Activated CD4-positive, alpha-beta memory T cell treated with anti-CD3 and anti-CD28 coated beads, Interleukin-2, amount 10 ng/mL, durations not matched to agents 7 days and 5 days (primary cell): ENCODE data around the gene RAD51B. TPM values are rescaled to one million over a fixed set of nuclear protein-coding genes. Genes with fewer than 3 reads are reported as not detected.

Experiments used
- CTCF ChIA-PET: fragments of 350-600 bp; sonication (Branson Sonifier 250); formaldehyde crosslinking; loops from one replicate; lab custom pipeline; 2021; ENCODE audit warnings: antibody characterized with exemption, inconsistent platforms; lab: Charles Lee
- POLR2A ChIA-PET: fragments of 350-600 bp; sonication (Branson Sonifier 250); formaldehyde crosslinking; loops from one replicate; lab custom pipeline; 2021; ENCODE audit warnings: antibody characterized with exemption; lab: Charles Lee
- DNase-seq: peaks from one replicate; pipeline ENCODE4 v3.0.0-alpha.2; 2020
- H3K27ac Mint-ChIP-seq: one replicate; pipeline ENCODE4 v1.8.0; 2021; ENCODE audit warnings: mild to moderate bottlenecking, mixed read lengths
- H3K27me3 Mint-ChIP-seq: one replicate; pipeline ENCODE4 v1.8.0; 2021; ENCODE audit warnings: mixed read lengths
- H3K36me3 Mint-ChIP-seq: one replicate; pipeline ENCODE4 v1.8.0; 2021; ENCODE audit warnings: low read depth, mixed read lengths
- H3K4me1 Mint-ChIP-seq: one replicate; pipeline ENCODE4 v1.8.0; 2021; ENCODE audit warnings: mixed read lengths
- H3K4me3 Mint-ChIP-seq: one replicate; pipeline ENCODE4 v1.8.0; 2021; ENCODE audit warnings: mild to moderate bottlenecking, mixed read lengths
- H3K9me3 Mint-ChIP-seq: one replicate; pipeline ENCODE4 v1.8.0; 2021; ENCODE audit warnings: mixed read lengths
- total RNA-seq, 2 experiments: library from RNA; stranded (reverse); gene quantifications; one replicate each; pipeline ENCODE4 v1.2.3, GENCODE V29; 2021

Gene RAD51B
- total RNA-seq, 2 experiments from 2014 or later: 33.1 to 40.8 TPM

DNA sequence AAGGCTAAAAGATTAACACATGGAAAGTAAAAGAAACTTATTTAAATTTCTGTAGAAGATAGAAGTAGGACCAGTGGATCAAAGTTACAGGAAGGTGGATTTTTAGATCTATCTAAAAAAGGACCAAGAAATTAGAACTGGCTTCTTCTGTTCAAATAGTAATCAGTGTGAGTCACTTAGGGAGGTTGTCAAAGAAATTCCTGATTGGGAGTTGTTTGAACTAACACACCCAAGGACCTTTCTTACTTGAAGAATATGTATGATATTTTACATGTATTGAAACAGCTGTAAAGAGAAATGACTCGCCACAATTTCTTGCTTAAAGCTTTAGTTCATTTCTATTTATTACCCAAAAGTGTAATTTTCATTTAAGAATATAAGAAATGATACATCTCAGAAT lies 256.9 kb downstream of the RAD51B start:
- Mint-ChIP-seq H3K27me3 (no peaks in the 10 kb centered on the region), H3K27ac (no peak overlapping the region), H3K4me3 (no peak overlapping the region), H3K9me3 (peaks cover 19% of the 10 kb centered on the region), H3K4me1 (no peaks in the 10 kb centered on the region), H3K36me3 (peaks cover 5% of the 10 kb centered on the region)
- CTCF ChIA-PET: no interaction called here
- DNase-seq: no peak
- POLR2A ChIA-PET: no interaction called here

DNA sequence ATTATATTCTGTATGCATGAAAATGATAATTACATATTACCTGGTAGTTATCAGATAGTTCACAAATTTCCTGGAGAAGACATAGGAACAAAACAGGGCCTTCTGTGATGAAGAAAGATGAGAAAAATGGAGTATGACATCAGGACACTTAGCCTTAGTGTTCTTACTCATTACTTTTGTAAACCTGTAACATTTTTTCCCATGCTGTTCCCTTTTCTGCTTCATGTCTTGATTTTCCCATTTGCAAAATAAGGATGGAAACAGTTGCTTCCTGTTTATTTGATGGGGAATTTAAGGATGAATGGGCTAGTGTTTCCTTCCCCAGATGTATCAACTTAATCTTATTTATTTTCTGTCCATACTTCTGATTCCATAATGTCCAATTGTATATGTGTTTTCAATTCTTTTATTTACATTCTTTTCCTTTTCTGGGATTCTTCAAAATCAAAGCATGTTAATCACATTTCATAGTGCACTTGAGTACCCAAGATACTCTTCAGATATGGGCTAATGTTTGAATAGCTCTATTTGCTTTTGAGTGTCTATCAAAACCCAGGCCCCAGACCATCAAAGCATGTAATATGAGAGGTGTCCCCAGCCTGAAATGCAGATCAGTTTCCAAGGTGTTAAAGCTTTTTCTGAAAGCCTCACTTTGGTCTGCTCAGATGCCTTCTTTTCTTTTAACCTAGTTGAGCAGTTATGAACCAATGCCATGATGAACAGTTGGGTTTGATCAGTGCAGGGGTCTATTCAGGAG lies 260.5 kb downstream of the RAD51B start:
- ChIA-PET POLR2A (no interaction called here), CTCF (no interaction called here)
- DNase-seq: no peak
- H3K9me3 Mint-ChIP-seq: no peaks in the 10 kb centered on the region
- H3K36me3 Mint-ChIP-seq: no peaks in the 10 kb centered on the region
- no peak overlapping the region for H3K27ac Mint-ChIP-seq
- no peaks in the 10 kb centered on the region for H3K27me3 Mint-ChIP-seq
- H3K4me3 Mint-ChIP-seq: no peak overlapping the region
- no peaks in the 10 kb centered on the region for H3K4me1 Mint-ChIP-seq

DNA sequence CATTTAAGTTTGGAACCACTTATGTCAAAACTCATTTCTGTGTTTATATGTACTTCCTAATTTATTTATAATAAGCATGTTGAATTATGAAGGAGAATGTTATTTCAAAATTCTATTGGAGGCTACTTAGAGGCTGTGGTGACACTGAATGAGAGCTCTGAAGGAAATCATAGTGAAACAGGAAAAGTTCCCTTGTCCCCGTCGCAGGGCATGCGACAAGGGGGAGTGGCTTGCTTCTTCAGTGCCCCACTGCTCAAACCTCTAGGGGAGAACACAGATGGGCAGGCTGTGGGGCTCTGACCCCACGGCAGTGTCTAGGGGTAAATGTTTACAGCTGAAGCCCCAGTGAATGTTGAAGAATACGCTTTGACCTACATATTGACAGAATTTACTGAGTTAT lies 261.9 kb downstream of the RAD51B start:
- no peaks in the 10 kb centered on the region for H3K36me3 Mint-ChIP-seq
- no peaks in the 10 kb centered on the region for H3K9me3 Mint-ChIP-seq
- no peak overlapping the region for H3K4me3 Mint-ChIP-seq
- POLR2A ChIA-PET: no interaction called here
- CTCF ChIA-PET: no interaction called here
- no peak overlapping the region for H3K27ac Mint-ChIP-seq
- H3K4me1 Mint-ChIP-seq: no peaks in the 10 kb centered on the region
- H3K27me3 Mint-ChIP-seq: no peaks in the 10 kb centered on the region
- DNase-seq: no peak

DNA sequence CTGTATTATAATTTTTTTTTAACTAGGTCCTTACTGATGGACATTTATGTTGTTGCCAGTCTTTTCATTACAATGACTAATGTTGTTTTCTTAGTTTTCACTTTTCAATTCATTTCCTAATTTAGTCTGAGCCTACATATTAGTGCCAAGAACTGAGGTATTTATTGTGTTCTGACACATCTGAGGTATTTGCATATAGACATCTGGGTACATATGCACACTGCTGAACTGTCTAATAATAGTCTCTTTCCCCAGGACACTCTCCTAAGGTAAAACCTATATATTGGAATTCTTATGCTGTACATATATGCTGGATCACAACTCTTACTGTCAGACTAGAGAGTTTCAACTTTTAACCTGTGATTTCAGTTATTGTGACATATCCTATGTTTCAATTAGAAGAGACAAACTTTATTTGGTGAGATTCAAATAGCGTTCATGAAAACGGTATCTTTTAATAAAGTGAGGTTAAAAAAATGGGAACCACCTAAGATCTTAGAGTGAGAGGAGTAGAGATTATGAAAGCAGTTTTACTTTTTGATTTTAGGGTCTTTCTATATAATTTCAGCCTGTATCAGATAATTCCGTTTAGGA lies 263.2 kb downstream of the RAD51B start:
- no peaks in the 10 kb centered on the region for H3K27me3 Mint-ChIP-seq
- CTCF ChIA-PET: no interaction called here
- no peaks in the 10 kb centered on the region for H3K9me3 Mint-ChIP-seq
- DNase-seq: no peak
- no peaks in the 10 kb centered on the region for H3K36me3 Mint-ChIP-seq
- H3K4me3 Mint-ChIP-seq: no peak overlapping the region
- POLR2A ChIA-PET: no interaction called here
- H3K27ac Mint-ChIP-seq: no peak overlapping the region
- no peaks in the 10 kb centered on the region for H3K4me1 Mint-ChIP-seq

DNA sequence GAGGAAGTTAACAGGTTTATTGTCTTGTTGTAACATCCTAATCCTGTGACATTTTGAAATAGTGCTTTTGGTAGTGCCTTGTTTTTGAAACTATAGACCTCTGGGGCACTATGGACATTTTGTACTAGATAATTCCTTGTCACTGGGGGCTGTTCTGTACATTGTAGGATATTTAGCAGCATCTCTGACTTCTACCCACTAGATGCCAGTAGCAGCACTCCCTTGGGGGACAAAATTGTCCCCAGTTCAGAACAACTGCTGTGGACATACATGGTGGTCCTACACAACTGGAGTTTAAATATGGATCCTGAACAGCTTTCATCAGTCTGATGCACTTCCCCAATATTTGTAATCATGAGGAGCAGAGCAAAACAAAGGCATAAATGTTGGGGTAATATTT lies 264.7 kb downstream of the RAD51B start:
- CTCF ChIA-PET: no interaction called here
- Mint-ChIP-seq H3K36me3 (no peaks in the 10 kb centered on the region), H3K4me1 (no peaks in the 10 kb centered on the region), H3K4me3 (no peak overlapping the region), H3K9me3 (no peaks in the 10 kb centered on the region), H3K27ac (no peak overlapping the region), H3K27me3 (no peaks in the 10 kb centered on the region)
- no peak for DNase-seq
- POLR2A ChIA-PET: no interaction called here

DNA sequence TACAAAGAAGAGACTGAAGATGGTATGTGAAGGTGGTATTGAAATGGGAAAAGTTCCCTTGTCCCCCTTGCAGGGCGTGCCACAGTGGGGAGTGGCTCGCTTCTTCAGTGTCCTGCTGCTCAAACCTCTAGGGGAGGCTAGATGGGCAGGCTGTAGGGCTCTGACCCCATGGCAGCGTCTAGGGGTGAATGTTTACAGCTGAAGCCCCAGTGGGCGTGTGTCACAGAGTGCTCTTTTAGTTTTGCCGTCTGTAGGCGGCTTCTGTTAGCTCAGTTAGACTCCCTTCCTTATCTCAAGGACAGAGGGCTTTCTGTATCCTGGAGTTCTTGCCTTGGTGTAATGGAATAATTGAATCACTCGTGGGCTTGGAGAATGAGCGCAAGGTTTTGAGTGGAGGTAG lies 266.2 kb downstream of the RAD51B start:
- no peak for DNase-seq
- ChIA-PET CTCF (no interaction called here), POLR2A (no interaction called here)
- Mint-ChIP-seq H3K27ac (no peak overlapping the region), H3K27me3 (no peaks in the 10 kb centered on the region), H3K4me1 (no peaks in the 10 kb centered on the region), H3K36me3 (no peaks in the 10 kb centered on the region), H3K4me3 (no peak overlapping the region), H3K9me3 (no peaks in the 10 kb centered on the region)

DNA sequence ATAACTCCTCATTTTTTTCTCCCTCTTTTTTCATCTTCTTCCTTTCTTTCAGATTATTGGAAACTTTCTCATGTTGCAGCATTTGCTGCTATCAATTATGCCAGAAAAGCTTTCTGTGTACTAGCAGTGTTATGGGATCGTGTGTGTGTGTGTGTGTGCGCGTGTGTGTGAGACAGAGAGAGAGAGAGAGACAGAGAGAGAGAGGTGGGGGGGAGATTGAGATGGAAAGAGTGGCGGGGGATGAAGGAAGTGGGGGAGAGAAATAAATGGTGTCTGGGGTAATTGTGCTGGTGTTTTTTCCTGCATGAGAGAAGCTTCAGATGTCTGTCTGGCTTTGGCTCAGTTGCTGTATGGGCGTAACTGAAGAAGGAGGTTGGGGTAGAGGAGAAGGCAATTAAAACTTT lies 268.9 kb downstream of the RAD51B start:
- CTCF ChIA-PET: no interaction called here
- no peaks in the 10 kb centered on the region for H3K36me3 Mint-ChIP-seq
- no peaks in the 10 kb centered on the region for H3K4me1 Mint-ChIP-seq
- no peaks in the 10 kb centered on the region for H3K27me3 Mint-ChIP-seq
- H3K27ac Mint-ChIP-seq: no peak overlapping the region
- POLR2A ChIA-PET: interaction anchor here (0.6 kb wide), 1 partner anchor 144 kb away, joined by 3 read pairs; no protein-coding TSS in a partner anchor
- no peak for DNase-seq
- no peaks in the 10 kb centered on the region for H3K9me3 Mint-ChIP-seq
- H3K4me3 Mint-ChIP-seq: no peak overlapping the region

DNA sequence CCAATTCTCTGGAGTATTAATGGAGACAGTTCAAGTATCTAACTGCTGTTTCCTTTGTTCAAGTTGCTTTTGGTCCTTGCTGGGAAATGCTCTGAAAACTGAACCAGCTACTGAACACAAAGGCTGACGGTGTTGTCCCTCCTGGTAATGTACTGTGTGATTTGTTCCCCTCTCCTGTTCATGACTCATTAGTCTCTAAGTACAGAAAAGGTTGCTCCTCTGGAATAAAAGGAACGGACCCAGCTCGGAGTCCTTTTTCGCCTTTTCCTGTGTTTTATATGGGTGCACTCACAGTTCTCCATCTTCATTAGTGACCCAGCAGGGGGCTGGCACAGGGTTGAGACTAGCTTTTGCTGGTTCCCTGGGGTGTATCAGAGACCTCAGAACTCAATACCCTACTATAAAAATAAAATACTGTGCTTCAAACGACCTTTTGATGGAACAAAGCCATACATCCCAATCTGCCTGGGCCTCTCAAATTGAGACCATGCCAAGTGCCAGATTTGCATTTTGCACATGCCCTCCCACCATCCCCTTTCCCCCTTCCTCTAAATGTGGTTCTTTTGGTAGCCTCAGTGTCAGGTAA lies 269.7 kb downstream of the RAD51B start:
- Mint-ChIP-seq H3K4me3 (no peak overlapping the region), H3K27ac (no peak overlapping the region), H3K4me1 (no peaks in the 10 kb centered on the region), H3K36me3 (no peaks in the 10 kb centered on the region), H3K9me3 (no peaks in the 10 kb centered on the region), H3K27me3 (no peaks in the 10 kb centered on the region)
- POLR2A ChIA-PET: interaction anchor here (0.6 kb wide), 1 partner anchor 143 kb away, joined by 3 read pairs; no protein-coding TSS in a partner anchor
- DNase-seq: no peak
- CTCF ChIA-PET: no interaction called here

DNA sequence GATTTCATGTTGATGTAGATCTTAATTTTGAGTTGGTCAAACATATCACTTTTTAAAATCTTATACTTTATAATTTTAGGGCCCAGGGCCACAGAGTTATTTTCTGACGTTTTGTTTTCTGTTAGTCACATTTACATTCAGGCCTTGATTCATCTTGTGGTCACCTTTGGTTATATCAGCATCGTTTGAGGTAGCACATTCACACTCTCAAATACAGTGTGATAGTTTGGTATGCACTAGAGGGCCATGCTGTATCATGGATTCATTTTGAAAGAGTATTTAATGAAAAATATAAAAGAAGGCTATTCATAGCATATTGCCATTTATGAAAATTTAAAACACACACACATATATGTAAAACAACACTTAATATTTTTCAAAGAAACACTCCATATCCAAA lies 274.6 kb downstream of the RAD51B start:
- Mint-ChIP-seq H3K27ac (no peak overlapping the region), H3K9me3 (peaks cover 9% of the 10 kb centered on the region), H3K36me3 (peaks cover 7% of the 10 kb centered on the region), H3K4me1 (no peaks in the 10 kb centered on the region), H3K27me3 (no peaks in the 10 kb centered on the region), H3K4me3 (no peak overlapping the region)
- ChIA-PET CTCF (no interaction called here), POLR2A (no interaction called here)
- no peak for DNase-seq

DNA sequence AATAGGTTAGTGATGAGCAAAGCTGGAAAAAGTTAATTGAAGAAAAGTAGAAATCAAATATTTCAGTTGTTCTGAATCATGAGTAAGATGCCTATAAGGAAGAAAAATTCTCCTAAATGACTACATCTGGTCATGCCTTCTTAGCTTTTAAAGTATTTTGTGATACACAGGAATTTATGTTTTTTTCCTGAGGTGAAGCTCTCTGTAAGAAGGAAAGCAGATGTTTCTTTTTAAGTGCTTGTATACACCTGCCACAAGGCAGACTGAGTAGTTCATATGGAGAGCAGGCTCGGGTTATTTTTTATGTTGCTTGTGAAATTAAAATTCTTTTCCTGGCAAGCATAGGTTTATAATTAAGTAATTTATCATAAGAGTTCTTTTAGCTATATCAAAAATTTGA lies 275.2 kb downstream of the RAD51B start:
- H3K27ac Mint-ChIP-seq: no peak overlapping the region
- peaks cover 12% of the 10 kb centered on the region for H3K36me3 Mint-ChIP-seq
- no peaks in the 10 kb centered on the region for H3K4me1 Mint-ChIP-seq
- H3K9me3 Mint-ChIP-seq: peaks cover 10% of the 10 kb centered on the region
- DNase-seq: no peak
- no peak overlapping the region for H3K4me3 Mint-ChIP-seq
- ChIA-PET POLR2A (no interaction called here), CTCF (no interaction called here)
- H3K27me3 Mint-ChIP-seq: no peaks in the 10 kb centered on the region

DNA sequence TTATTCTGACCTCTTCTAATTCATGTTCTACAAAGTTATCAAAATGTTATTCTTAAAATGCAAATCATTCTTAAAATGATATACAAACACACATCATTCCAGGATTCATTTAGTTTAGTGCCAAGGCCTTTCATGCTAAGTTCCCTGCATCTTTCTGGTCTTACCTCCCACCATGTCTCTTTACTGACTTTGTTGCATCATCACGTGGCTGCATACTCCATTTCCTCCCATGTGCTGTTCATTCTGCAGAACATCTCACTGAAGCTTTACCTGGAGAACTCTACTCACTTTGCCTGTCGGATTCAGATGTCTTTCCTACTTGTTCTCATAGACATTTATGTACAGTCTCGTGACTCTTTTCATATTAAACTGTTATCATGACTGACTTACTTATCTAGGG lies 278.1 kb downstream of the RAD51B start:
- DNase-seq: no peak
- Mint-ChIP-seq H3K36me3 (peaks cover 30% of the 10 kb centered on the region), H3K9me3 (peaks cover 34% of the 10 kb centered on the region), H3K4me3 (no peak overlapping the region), H3K27me3 (no peaks in the 10 kb centered on the region), H3K4me1 (no peaks in the 10 kb centered on the region), H3K27ac (no peak overlapping the region)
- ChIA-PET POLR2A (no interaction called here), CTCF (no interaction called here)

DNA sequence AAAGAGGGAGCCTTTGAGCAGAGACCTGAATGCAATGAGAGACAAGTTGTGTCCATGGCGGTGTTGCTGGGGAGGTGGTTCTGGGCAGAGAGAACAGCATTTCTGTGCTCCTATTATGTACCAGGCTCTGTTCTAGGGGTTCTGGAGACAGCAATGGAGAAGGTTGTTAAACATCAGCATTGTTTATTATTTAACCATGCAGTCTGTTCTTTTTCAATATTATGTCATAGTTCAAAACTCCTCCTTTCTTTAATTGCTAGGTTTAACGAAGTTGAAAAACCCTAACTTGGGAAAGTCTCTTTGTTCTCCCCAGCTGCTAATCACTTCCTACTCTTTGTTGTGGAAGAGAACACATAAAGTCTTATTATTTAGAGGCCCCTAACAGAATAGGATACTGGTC lies 279.3 kb downstream of the RAD51B start:
- Mint-ChIP-seq H3K36me3 (peaks cover 31% of the 10 kb centered on the region), H3K27ac (no peak overlapping the region), H3K9me3 (peaks cover 38% of the 10 kb centered on the region), H3K4me1 (no peaks in the 10 kb centered on the region), H3K27me3 (no peaks in the 10 kb centered on the region), H3K4me3 (no peak overlapping the region)
- POLR2A ChIA-PET: no interaction called here
- no peak for DNase-seq
- CTCF ChIA-PET: no interaction called here

DNA sequence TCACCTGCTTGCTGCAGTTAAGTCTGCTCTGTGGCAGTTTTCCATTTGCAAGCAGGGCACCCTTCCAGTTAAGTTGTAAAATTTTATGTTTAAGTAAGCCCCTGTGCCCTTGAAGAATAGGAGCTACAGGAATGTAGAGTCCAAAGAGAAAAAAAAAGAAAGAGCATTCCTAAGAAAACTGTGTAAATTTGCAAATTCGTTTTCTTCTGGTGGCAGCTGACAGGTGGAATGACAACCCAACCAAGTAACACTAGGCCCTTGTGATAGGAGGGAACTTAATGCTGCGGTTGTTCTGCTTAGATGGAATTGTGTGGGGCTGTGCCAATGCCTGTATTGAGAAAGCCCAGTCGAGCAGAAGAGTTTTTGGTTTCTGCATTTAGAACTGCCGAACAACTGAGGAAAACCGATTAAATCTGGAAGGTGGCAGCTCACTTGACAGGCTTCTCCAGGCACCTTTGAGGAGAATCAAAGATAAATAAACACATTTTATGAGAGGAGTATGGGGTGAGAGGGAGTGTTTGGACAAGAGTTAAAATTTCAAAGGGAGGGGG lies 280.0 kb downstream of the RAD51B start:
- H3K36me3 Mint-ChIP-seq: peaks cover 31% of the 10 kb centered on the region
- H3K4me3 Mint-ChIP-seq: no peak overlapping the region
- peaks cover 40% of the 10 kb centered on the region for H3K9me3 Mint-ChIP-seq
- H3K27me3 Mint-ChIP-seq: no peaks in the 10 kb centered on the region
- POLR2A ChIA-PET: no interaction called here
- CTCF ChIA-PET: no interaction called here
- H3K4me1 Mint-ChIP-seq: no peaks in the 10 kb centered on the region
- H3K27ac Mint-ChIP-seq: no peak overlapping the region
- no peak for DNase-seq
